OCI-LY1 (cell line): ENCODE measurements around the gene STUM.

ENCODE experiments used
- H2AFZ ChIP-seq: fragments of 200-600 bp; sonication (generic), shearing (Covaris generic); 2 replicates; pipeline ENCODE4 v1.6.0; 2014; ENCODE audit warnings: antibody characterized with exemption, mild to moderate bottlenecking, low read length
- H3F3A ChIP-seq: fragments of 200-600 bp; sonication (generic), shearing (Covaris generic); 2 replicates; pipeline ENCODE4 v1.6.0; 2014; ENCODE audit warnings: mild to moderate bottlenecking, antibody characterized with exemption, low read length, moderate library complexity; ENCODE audit not compliant: insufficient read depth
- H3K27ac ChIP-seq: fragments of 200-600 bp; sonication (generic); 2 replicates; pipeline ENCODE4 v1.5.1; 2014; ENCODE audit warnings: low read length, mixed run types, mild to moderate bottlenecking, low read depth; ENCODE audit not compliant: poor library complexity, severe bottlenecking
- H3K27me3 ChIP-seq: fragments of 200-600 bp; sonication (generic); 2 replicates; pipeline ENCODE4 v1.6.0; 2014; ENCODE audit warnings: antibody characterized with exemption, mild to moderate bottlenecking, low read length, moderate library complexity; ENCODE audit not compliant: insufficient read depth
- H3K36me3 ChIP-seq: fragments of 200-600 bp; sonication (generic); 2 replicates; pipeline ENCODE4 v1.6.1; 2014; ENCODE audit warnings: mild to moderate bottlenecking, antibody characterized with exemption, low read length, moderate library complexity, mixed read lengths; ENCODE audit not compliant: insufficient read depth
- H3K4me1 ChIP-seq: fragments of 200-600 bp; sonication (generic); 2 replicates; pipeline ENCODE4 v1.5.1; 2014; ENCODE audit warnings: mild to moderate bottlenecking, low read length, moderate library complexity; ENCODE audit not compliant: insufficient read depth, severe bottlenecking
- H3K4me2 ChIP-seq: fragments of 200-600 bp; sonication (generic), shearing (Covaris generic); 2 replicates; pipeline ENCODE4 v1.6.1; 2014; ENCODE audit warnings: low read length
- H3K4me3 ChIP-seq: fragments of 200-600 bp; sonication (generic); 2 replicates; pipeline ENCODE4 v1.5.1; 2014; ENCODE audit warnings: low read length, low read depth, mild to moderate bottlenecking, mixed read lengths; ENCODE audit not compliant: poor library complexity, severe bottlenecking
- H3K79me2 ChIP-seq: fragments of 200-600 bp; shearing (Covaris generic); 2 replicates; pipeline ENCODE4 v1.6.1; 2016; ENCODE audit warnings: mixed run types, low read length, mixed read lengths; ENCODE audit not compliant: insufficient read depth
- H3K9ac ChIP-seq: fragments of 200-600 bp; sonication (generic), shearing (Covaris generic); 2 replicates; pipeline ENCODE4 v1.6.1; 2014; ENCODE audit warnings: mild to moderate bottlenecking, low read length, mixed read lengths
- H3K9me2 ChIP-seq: fragments of 200-600 bp; sonication (generic), shearing (Covaris generic); 2 replicates; pipeline ENCODE4 v1.6.1; 2014; ENCODE audit warnings: low read depth, mild to moderate bottlenecking, low read length, mixed read lengths
- H3K9me3 ChIP-seq: fragments of 200-600 bp; shearing (Covaris generic); 2 replicates; pipeline ENCODE4 v1.6.1; 2014; ENCODE audit warnings: low read length, mixed read lengths
- H4K20me1 ChIP-seq: fragments of 200-600 bp; sonication (generic), shearing (Covaris generic); 2 replicates; pipeline ENCODE4 v1.6.0; 2016; ENCODE audit warnings: mild to moderate bottlenecking, low read length; ENCODE audit not compliant: insufficient read depth
- CTCF ChIP-seq: fragments of 200-600 bp; sonication (generic), shearing (Covaris generic); IDR thresholded peaks from 2 replicates; pipeline ENCODE4 v1.5.1; 2017; ENCODE audit warnings: mild to moderate bottlenecking, antibody characterized with exemption, low read length, moderate library complexity, mixed read lengths
- EZH2 ChIP-seq: fragments of 200-600 bp; sonication (generic), shearing (Covaris generic); IDR thresholded peaks from 2 replicates; pipeline ENCODE4 v1.8.0; 2017; ENCODE audit warnings: borderline replicate concordance, mixed run types, mild to moderate bottlenecking, antibody characterized with exemption, low read length, moderate library complexity, mixed read lengths

Gene STUM

GRCh38 chr1:226655251-226656163 lies 106.9 kb downstream of the STUM start:
- peak overlapping the region; percentile 49 for H3K4me3 ChIP-seq
- H3K9me2 ChIP-seq = no peaks in the 10 kb centered on the region
- 0 out of 2 replicates have a peak, but pooled peaks cover 4% of the 10 kb centered on the region for H3K36me3 ChIP-seq
- H3K4me2 ChIP-seq = peak overlapping the region; percentile 72
- no peaks in the 10 kb centered on the region for H3K79me2 ChIP-seq
- H3F3A ChIP-seq = peaks cover 18% of the 10 kb centered on the region
- H3K27ac ChIP-seq = no peak overlapping the region
- no peaks in the 10 kb centered on the region for H3K4me1 ChIP-seq
- H3K9me3 ChIP-seq = no peaks in the 10 kb centered on the region
- no peaks in the 10 kb centered on the region for H3K27me3 ChIP-seq
- H4K20me1 ChIP-seq = no peaks in the 10 kb centered on the region
- TF ChIP-seq CTCF (no peak), EZH2 (no peak)
- H2AFZ ChIP-seq = no peak overlapping the region
- 0 out of 2 replicates have a peak overlapping the region, but pooled peaks have one; percentile 66 for H3K9ac ChIP-seq

GRCh38 chr1:226656201-226656600 lies 107.6 kb downstream of the STUM start:
- Histone ChIP-seq H3K9ac (0 out of 2 replicates have a peak overlapping the region, but pooled peaks have one; percentile 40), H3K36me3 (0 out of 2 replicates have a peak, but pooled peaks cover 5% of the 10 kb centered on the region), H4K20me1 (no peaks in the 10 kb centered on the region), H3K4me1 (no peaks in the 10 kb centered on the region), H3K4me2 (peak overlapping the region; percentile 72; the same call in 1 of the 2 replicates), H3K27ac (no peak overlapping the region), H3K79me2 (no peaks in the 10 kb centered on the region), H3K27me3 (no peaks in the 10 kb centered on the region), H3K9me2 (no peaks in the 10 kb centered on the region), H2AFZ (no peak overlapping the region), H3K9me3 (no peaks in the 10 kb centered on the region), H3F3A (peaks cover 18% of the 10 kb centered on the region), H3K4me3 (peak overlapping the region; percentile 49)
- no peak for TF ChIP-seq EZH2
- no peak for TF ChIP-seq CTCF

- Histone ChIP-seq H3K4me3 (peak overlapping the region; percentile 9), H3F3A (peaks cover 18% of the 10 kb centered on the region), H3K79me2 (no peaks in the 10 kb centered on the region), H3K27ac (no peak overlapping the region), H3K27me3 (no peaks in the 10 kb centered on the region), H3K4me1 (no peaks in the 10 kb centered on the region), H3K9me2 (no peaks in the 10 kb centered on the region), H3K9me3 (no peaks in the 10 kb centered on the region), H3K9ac (0 out of 2 replicates have a peak overlapping the region, but pooled peaks have one; percentile 40), H3K36me3 (0 out of 2 replicates have a peak, but pooled peaks cover 11% of the 10 kb centered on the region), H4K20me1 (no peaks in the 10 kb centered on the region), H3K4me2 (peak overlapping the region; percentile 72; the same call in 1 of the 2 replicates), H2AFZ (no peak overlapping the region)
- TF ChIP-seq CTCF (no peak), EZH2 (no peak)
Observed at GRCh38 chr1:226656601-226657277, 108.2 kb downstream of the STUM start.
